Natural killer cell (primary cell): Measurements from ENCODE around the gene TMEM54. TPM values are rescaled to one million over a fixed set of nuclear protein-coding genes. Genes with fewer than 3 reads are reported as not detected.

Experiments
- ATAC-seq, 3 donors: fragments of 150-1000 bp in 2 of 3; fragments of 200-7000 bp in 1 of 3; cut with Tn5 transposase; 1 replicate in 1 of 3; 2 replicates in 2 of 3; pipeline ENCODE4 v1.10.0; 2021; ENCODE audit warnings: mild to moderate bottlenecking in 2 of 3, moderate library complexity in 2 of 3
- DNase-seq, 2 donors: peaks; one replicate each; pipeline versions ENCODE4 v3.0.0 to v3.0.0-alpha.2; 2013 to 2021; ENCODE audit warnings: mixed read lengths in 1 of 2
- H3K27ac ChIP-seq: one replicate; pipeline ENCODE4 v1.5.1; 2013; ENCODE audit warnings: mild to moderate bottlenecking, low read length
- H3K27me3 ChIP-seq: one replicate; pipeline ENCODE4 v1.6.1; 2013; ENCODE audit warnings: low read length; ENCODE audit not compliant: control insufficient read depth, insufficient read depth
- H3K36me3 ChIP-seq: one replicate; pipeline ENCODE4 v1.6.1; 2013; ENCODE audit warnings: low read length; ENCODE audit not compliant: control insufficient read depth, insufficient read depth
- H3K4me1 ChIP-seq: one replicate; pipeline ENCODE4 v1.6.1; 2013; ENCODE audit warnings: low read length; ENCODE audit not compliant: control insufficient read depth, insufficient read depth
- H3K4me3 ChIP-seq: one replicate; pipeline ENCODE4 v1.5.1; 2013; ENCODE audit warnings: low read length
- H3K9me3 ChIP-seq: one replicate; pipeline ENCODE4 v1.6.1; 2013; ENCODE audit warnings: low read length; ENCODE audit not compliant: control insufficient read depth, insufficient read depth
- H3K27ac Mint-ChIP-seq, 2 donors: one replicate each; pipeline ENCODE4 v1.8.0; 2022; ENCODE audit warnings: mild to moderate bottlenecking in 2 of 2, mixed read lengths in 2 of 2, moderate library complexity in 1 of 2
- H3K27me3 Mint-ChIP-seq, 2 donors: one replicate each; pipeline ENCODE4 v1.8.0; 2022; ENCODE audit warnings: low read depth in 2 of 2, mixed read lengths in 2 of 2
- H3K36me3 Mint-ChIP-seq: one replicate; pipeline ENCODE4 v1.8.0; 2022; ENCODE audit warnings: mixed read lengths
- H3K4me1 Mint-ChIP-seq, 2 donors: one replicate each; pipeline ENCODE4 v1.8.0; 2022; ENCODE audit warnings: mixed read lengths in 2 of 2
- H3K4me3 Mint-ChIP-seq: one replicate; pipeline ENCODE4 v1.8.0; 2022; ENCODE audit warnings: mild to moderate bottlenecking, moderate library complexity, mixed read lengths
- H3K9me3 Mint-ChIP-seq, 2 donors: one replicate each; pipeline ENCODE4 v1.8.0; 2022; ENCODE audit warnings: mixed read lengths in 2 of 2
- CTCF ChIP-seq: fragments of 200-600 bp; IDR thresholded peaks from one replicate; pipeline ENCODE4 v1.8.0; 2022; ENCODE audit warnings: antibody characterized with exemption
- WGBS: methylation state at CpG from one replicate; pipeline ENCODE4 v1.1.7; 2013; ENCODE audit warnings: missing lambda C conversion rate; ENCODE audit not compliant: insufficient coverage; 5-methylcytosine and 5-hydroxymethylcytosine counted together
- intact Hi-C: fragments of 100-400 bp; cut with micrococcal nuclease; formaldehyde crosslinking; loops from one replicate; pipeline ENCODE4 v1.14.2; 2022
- total RNA-seq, 4 donors: library from RNA; stranded (reverse); fragments of 120-200 nt in 1 of 4; gene quantifications; one replicate each; pipeline versions ENCODE4 v1.2.3 to v1.2.4, GENCODE V29; 2013 to 2022

TMEM54 gene
- total RNA-seq, 3 donors from 2014 or later (not counting 1 experiment from before 2014, with no cell fraction given) = not detected

- H3K27me3 Mint-ChIP-seq = peaks cover 38 to 56% of the 10 kb centered on the region in 2 donors
- H3K4me1 Mint-ChIP-seq = peaks cover 9 to 12% of the 10 kb centered on the region in 2 donors
- no peak for TF ChIP-seq CTCF
- no peaks in the 10 kb centered on the region for H3K36me3 ChIP-seq
- no peaks in the 10 kb centered on the region for H3K9me3 Mint-ChIP-seq
- H3K36me3 Mint-ChIP-seq = no peaks in the 10 kb centered on the region
- H3K9me3 ChIP-seq = no peaks in the 10 kb centered on the region
- H3K4me3 ChIP-seq = no peak overlapping the region
- 92% methylated on average over 5 of the region's 6 CpGs for WGBS
- H3K27me3 ChIP-seq = peaks cover 31% of the 10 kb centered on the region
- peaks cover 14% of the 10 kb centered on the region for H3K4me1 ChIP-seq
- H3K27ac ChIP-seq = no peak overlapping the region
- no peak overlapping the region for H3K4me3 Mint-ChIP-seq
- DNase-seq = no peak
- intact Hi-C loops = no loop called here
- H3K27ac Mint-ChIP-seq = no peak overlapping the region
- no peak for ATAC-seq
Observed at GRCh38 chr1:32894681-32895080, 6.5 kb downstream of the TMEM54 start.

- H3K4me1 ChIP-seq = peaks cover 14% of the 10 kb centered on the region
- ATAC-seq (no peak), DNase-seq (no peak)
- Mint-ChIP-seq H3K4me1 (peaks cover 9 to 12% of the 10 kb centered on the region in 2 donors), H3K4me3 (peak overlapping the region; percentile 28), H3K36me3 (no peaks in the 10 kb centered on the region), H3K27ac (no peak overlapping the region), H3K27me3 (peaks cover 44 to 59% of the 10 kb centered on the region in 2 donors), H3K9me3 (no peaks in the 10 kb centered on the region)
- WGBS = 76% methylated on average over 6 of the region's 8 CpGs
- no peaks in the 10 kb centered on the region for H3K36me3 ChIP-seq
- H3K4me3 ChIP-seq = no peak overlapping the region
- no peaks in the 10 kb centered on the region for H3K9me3 ChIP-seq
- H3K27ac ChIP-seq = no peak overlapping the region
- H3K27me3 ChIP-seq = peaks cover 26% of the 10 kb centered on the region
- no peak for TF ChIP-seq CTCF
- intact Hi-C loops = no loop called here
Observed at GRCh38 chr1:32894019-32894600, 7.1 kb downstream of the TMEM54 start.

- Histone ChIP-seq H3K27me3 (peaks cover 28% of the 10 kb centered on the region), H3K4me3 (peak overlapping the region; percentile 23), H3K36me3 (no peaks in the 10 kb centered on the region), H3K9me3 (no peaks in the 10 kb centered on the region), H3K4me1 (peaks cover 14% of the 10 kb centered on the region), H3K27ac (no peak overlapping the region)
- Mint-ChIP-seq H3K4me3 (peak overlapping the region; percentile 67), H3K27ac (no peak overlapping the region), H3K9me3 (no peaks in the 10 kb centered on the region), H3K36me3 (no peaks in the 10 kb centered on the region), H3K27me3 (peaks cover 47 to 57% of the 10 kb centered on the region in 2 donors), H3K4me1 (peaks cover 9 to 12% of the 10 kb centered on the region in 2 donors)
- WGBS = 3% methylated on average over 57 of the region's 58 CpGs
- ATAC-seq (peak in 2 of 3 donors; percentile 38 to 43), DNase-seq (peak in 1 of 2 donors; percentile 36)
- peak; percentile 54 for TF ChIP-seq CTCF
- intact Hi-C loops = no loop called here
Observed at GRCh38 chr1:32893198-32894018, 7.8 kb downstream of the TMEM54 start.
